K562 (cell line): ENCODE results near the gene MECR.
"Not testable (repeated sequence)": the region's sequence is repeated elsewhere in the genome, so short reads cannot be mapped to it uniquely, and the experiment has no call there.

Source experiments
- CTCF ChIP-seq, 3 experiments: IDR thresholded peaks in 2 of 3; conservative IDR thresholded peaks in 1 of 3; 2 replicates each; pipeline ENCODE4 v1.5.1; 2011 to 2012; ENCODE audit warnings: low read length in 3 of 3, mild to moderate bottlenecking in 3 of 3, control low read depth in 2 of 3, improper control_type of control experiment in 1 of 3, inconsistent platforms in 1 of 3, low read depth in 1 of 3, mixed read lengths in 1 of 3, moderate library complexity in 1 of 3; ENCODE audit not compliant: insufficient read depth in 2 of 3
- MTA1 ChIP-seq: fragments of 450-650 bp; IDR thresholded peaks from 2 replicates; pipeline ENCODE4 v1.6.1; 2017; ENCODE audit warnings: borderline replicate concordance
- POLR2AphosphoS5 ChIP-seq: IDR thresholded peaks from 2 replicates; pipeline ENCODE4 v1.6.1; 2011; ENCODE audit warnings: mild to moderate bottlenecking, low read depth, low read length, moderate library complexity; ENCODE audit not compliant: control insufficient read depth, insufficient read depth
- SNAPC5 ChIP-seq: fragments of 250-450 bp; sonication (Bioruptor Pico); IDR thresholded peaks from 2 replicates; pipeline ENCODE4 v1.8.0; 2021; ENCODE audit warnings: moderate library complexity, mild to moderate bottlenecking, inconsistent platforms
- SUPT5H ChIP-seq: fragments of 450-650 bp; IDR thresholded peaks from 2 replicates; pipeline ENCODE4 v1.6.1; 2016
- ZNF347 ChIP-seq: fragments of 450-650 bp; formaldehyde crosslinking; IDR thresholded peaks from 2 replicates; pipeline ENCODE4 v1.4.0; 2020; ENCODE audit warnings: low read depth, mild to moderate bottlenecking, moderate library complexity
- TF ChIP-seq, protein P1 (sequence below): sonication (generic); formaldehyde crosslinking; IDR thresholded peaks from 2 replicates; pipeline ENCODE4 v1.8.1; 2023; ENCODE audit warnings: mild to moderate bottlenecking, missing genetic modification reagents

DNA sequence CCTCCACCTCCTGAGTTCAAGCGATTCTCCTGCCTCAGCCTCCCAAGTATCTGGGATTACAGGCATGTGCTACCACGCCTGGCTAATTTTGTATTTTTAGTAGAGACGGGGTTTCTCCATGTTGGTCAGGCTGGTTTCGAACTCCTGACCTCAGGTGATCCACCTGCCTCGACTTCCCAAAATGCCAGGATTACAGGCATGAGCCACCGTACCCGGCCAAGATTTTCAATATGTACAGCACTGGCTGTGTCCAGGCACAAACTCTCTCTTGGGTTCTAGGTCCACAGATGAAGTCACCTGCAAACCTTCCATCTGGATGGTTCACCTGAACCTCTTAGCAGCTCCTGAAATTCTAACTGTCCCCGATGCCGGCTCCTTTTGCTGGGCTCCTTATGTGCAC lies 80.4 kb downstream of the MECR start:
- TF ChIP-seq SNAPC5 (CRISPR knock-in tag); CTCF (IDR thresholded peaks at IDR 0.05 in 2 of 3, conservative IDR thresholded peaks at IDR 0.05 in 1 of 3; ENCODE audit: insufficient read depth in 2 of 3, low read depth in 1 of 3, low read length in 3 of 3); ZNF347 (CRISPR knock-in tag); POLR2AphosphoS5; MTA1; SUPT5H: not testable (repeated sequence)
- TF ChIP-seq, protein P1, sequence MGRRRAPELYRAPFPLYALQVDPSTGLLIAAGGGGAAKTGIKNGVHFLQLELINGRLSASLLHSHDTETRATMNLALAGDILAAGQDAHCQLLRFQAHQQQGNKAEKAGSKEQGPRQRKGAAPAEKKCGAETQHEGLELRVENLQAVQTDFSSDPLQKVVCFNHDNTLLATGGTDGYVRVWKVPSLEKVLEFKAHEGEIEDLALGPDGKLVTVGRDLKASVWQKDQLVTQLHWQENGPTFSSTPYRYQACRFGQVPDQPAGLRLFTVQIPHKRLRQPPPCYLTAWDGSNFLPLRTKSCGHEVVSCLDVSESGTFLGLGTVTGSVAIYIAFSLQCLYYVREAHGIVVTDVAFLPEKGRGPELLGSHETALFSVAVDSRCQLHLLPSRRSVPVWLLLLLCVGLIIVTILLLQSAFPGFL (CRISPR knock-in tag) = not testable (repeated sequence)
